OCI-LY7 (cell line): ENCODE measurements around the gene IQSEC1.

Experiments
- EZH2phosphoT487 ChIP-seq: fragments of 200-600 bp; sonication (generic); IDR thresholded peaks from 2 replicates; pipeline ENCODE4 v1.6.1; 2018; ENCODE audit warnings: low read depth, borderline replicate concordance, mild to moderate bottlenecking, mixed run types, antibody characterized with exemption, low read length, moderate library complexity, mixed read lengths
- TF ChIP-seq, protein P1 (sequence below): fragments of 200-600 bp; sonication (generic); conservative IDR thresholded peaks from 2 replicates; pipeline ENCODE4 v1.5.1; 2014; ENCODE audit warnings: mild to moderate bottlenecking, antibody characterized with exemption, low read length, moderate library complexity, mixed read lengths

DNA sequence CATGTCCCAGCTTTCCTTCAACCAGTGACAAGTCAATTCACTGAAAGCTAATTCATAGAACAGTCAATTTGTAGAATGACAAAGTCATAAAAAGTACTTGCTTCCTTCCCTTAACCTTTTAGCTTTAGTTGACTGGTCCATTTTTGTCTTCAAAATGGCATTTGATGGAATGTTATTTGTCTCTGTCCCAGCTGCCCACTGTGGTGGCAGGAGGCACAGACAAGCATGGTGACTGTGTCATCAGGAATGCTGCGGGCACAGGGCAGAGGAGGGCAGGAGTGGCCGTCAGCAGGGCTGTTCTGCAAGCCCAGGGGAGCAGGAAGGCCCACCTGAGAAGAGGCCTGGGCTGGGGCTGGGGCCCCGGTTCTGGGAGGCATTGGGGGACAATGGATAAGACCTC lies 10.0 kb downstream of the IQSEC1 start:
- TF ChIP-seq, protein P1, sequence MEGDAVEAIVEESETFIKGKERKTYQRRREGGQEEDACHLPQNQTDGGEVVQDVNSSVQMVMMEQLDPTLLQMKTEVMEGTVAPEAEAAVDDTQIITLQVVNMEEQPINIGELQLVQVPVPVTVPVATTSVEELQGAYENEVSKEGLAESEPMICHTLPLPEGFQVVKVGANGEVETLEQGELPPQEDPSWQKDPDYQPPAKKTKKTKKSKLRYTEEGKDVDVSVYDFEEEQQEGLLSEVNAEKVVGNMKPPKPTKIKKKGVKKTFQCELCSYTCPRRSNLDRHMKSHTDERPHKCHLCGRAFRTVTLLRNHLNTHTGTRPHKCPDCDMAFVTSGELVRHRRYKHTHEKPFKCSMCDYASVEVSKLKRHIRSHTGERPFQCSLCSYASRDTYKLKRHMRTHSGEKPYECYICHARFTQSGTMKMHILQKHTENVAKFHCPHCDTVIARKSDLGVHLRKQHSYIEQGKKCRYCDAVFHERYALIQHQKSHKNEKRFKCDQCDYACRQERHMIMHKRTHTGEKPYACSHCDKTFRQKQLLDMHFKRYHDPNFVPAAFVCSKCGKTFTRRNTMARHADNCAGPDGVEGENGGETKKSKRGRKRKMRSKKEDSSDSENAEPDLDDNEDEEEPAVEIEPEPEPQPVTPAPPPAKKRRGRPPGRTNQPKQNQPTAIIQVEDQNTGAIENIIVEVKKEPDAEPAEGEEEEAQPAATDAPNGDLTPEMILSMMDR = no peak
- TF ChIP-seq EZH2phosphoT487 = no peak
